Thyroid gland (tissue), 4 donors: Measurements from ENCODE around the gene CAMK2G. TPM values are rescaled to one million over a fixed set of nuclear protein-coding genes. Genes with fewer than 3 reads are reported as not detected.
A peak's percentile ranks its signal among the peaks of the same experiment; 100 is the strongest.

ENCODE experiments used
- DNase-seq, 2 donors: peaks; one replicate each; pipeline ENCODE4 v3.0.0-alpha.2; 2019
- H3K27ac ChIP-seq, 3 donors: fragments of 200-600 bp; sonication (generic); 1 replicate in 2 of 3; 2 replicates in 1 of 3; pipeline ENCODE4 v1.5.1; 2016 to 2019; ENCODE audit warnings: mild to moderate bottlenecking in 1 of 3, moderate library complexity in 1 of 3
- H3K27me3 ChIP-seq: fragments of 200-600 bp; sonication (generic); one replicate; pipeline ENCODE4 v1.5.1; 2019
- H3K36me3 ChIP-seq, 2 donors: fragments of 200-600 bp; sonication (generic); one replicate each; pipeline ENCODE4 v1.5.1; 2016 to 2019
- H3K4me1 ChIP-seq, 2 donors: fragments of 200-600 bp; sonication (generic); one replicate each; pipeline ENCODE4 v1.5.1; 2017 to 2019
- H3K4me3 ChIP-seq, 3 donors: fragments of 200-600 bp; sonication (generic); replicated peaks in 1 of 3; 1 replicate in 2 of 3; 2 replicates in 1 of 3; pipeline ENCODE4 v1.5.1; 2016; ENCODE audit warnings: mild to moderate bottlenecking in 1 of 3
- H3K9me3 ChIP-seq: fragments of 200-600 bp; sonication (generic); one replicate; pipeline ENCODE4 v1.5.1; 2017
- CTCF ChIP-seq, 6 experiments: fragments of 200-600 bp in 3 of 6; fragments of 450-650 bp in 3 of 6; sonication (generic) in 3 of 6; IDR thresholded peaks; one replicate each; pipeline ENCODE4 v1.5.1; 2016 to 2019; ENCODE audit warnings: antibody characterized with exemption in 6 of 6, mild to moderate bottlenecking in 2 of 6, inconsistent platforms in 1 of 6, moderate library complexity in 1 of 6
- POLR2A ChIP-seq, 2 donors: fragments of 450-650 bp; IDR thresholded peaks; one replicate each; pipeline ENCODE4 v1.6.1; 2017; ENCODE audit warnings: antibody characterized with exemption in 2 of 2, mild to moderate bottlenecking in 2 of 2, moderate library complexity in 1 of 2
- WGBS, 2 donors: methylation state at CpG; one replicate each; pipeline ENCODE4 v1.1.5; 2017; 5-methylcytosine and 5-hydroxymethylcytosine counted together
- intact Hi-C: fragments of 100-400 bp; cut with DNase I; formaldehyde crosslinking; loops from one replicate; pipeline ENCODE4 v1.15.1; 2023
- total RNA-seq, 4 donors: library from RNA; depleted of rRNA; stranded (reverse); fragments of >200 nt; gene quantifications; one replicate each; pipeline ENCODE4 v1.2.3, GENCODE V29; 2016

The CAMK2G gene
- total RNA-seq, 4 donors from 2014 or later, result 21.2 to 27.4 (median 22.3) TPM

GRCh38 chr10:73813333-73813732 lies 61.0 kb downstream of the CAMK2G start:
- DNase-seq, result no peak
- H3K27ac ChIP-seq, result no peak overlapping the region
- H3K9me3 ChIP-seq, result no peaks in the 10 kb centered on the region
- peaks cover 18 to 41% of the 10 kb centered on the region in 2 donors for H3K4me1 ChIP-seq
- peaks cover 1 to 5% of the 10 kb centered on the region in 2 donors for H3K36me3 ChIP-seq
- intact Hi-C loops, result loop anchor here (10.0 kb wide), 1 partner anchor 61 kb away; the partner anchor contains the start of gene CAMK2G
- WGBS, 2 donors, result 83 to 86% methylated on average over 7 of the region's 7 CpGs
- no peak overlapping the region for H3K4me3 ChIP-seq
- no peaks in the 10 kb centered on the region for H3K27me3 ChIP-seq
- TF ChIP-seq CTCF (IDR thresholded peaks at IDR 0.05) (no peak), POLR2A (IDR thresholded peaks at IDR 0.05) (no peak)

GRCh38 chr10:73812657-73813056 lies 61.7 kb downstream of the CAMK2G start:
- H3K4me1 ChIP-seq, result peaks cover 16 to 34% of the 10 kb centered on the region in 2 donors
- H3K4me3 ChIP-seq, result no peak overlapping the region
- DNase-seq, result no peak
- peaks cover 8 to 12% of the 10 kb centered on the region in 2 donors for H3K36me3 ChIP-seq
- no peak for TF ChIP-seq POLR2A (IDR thresholded peaks at IDR 0.05)
- TF ChIP-seq CTCF (IDR thresholded peaks at IDR 0.05), result no peak
- 93 to 97% methylated on average over 4 of the region's 4 CpGs for WGBS, 2 donors
- no peaks in the 10 kb centered on the region for H3K9me3 ChIP-seq
- no peaks in the 10 kb centered on the region for H3K27me3 ChIP-seq
- intact Hi-C loops, result loop anchor here (10.0 kb wide), 1 partner anchor 62 kb away; the partner anchor contains the start of gene CAMK2G
- H3K27ac ChIP-seq, result peak overlapping the region in 1 of 3 donors; percentile 72

GRCh38 chr10:73810735-73811465 lies 63.5 kb downstream of the CAMK2G start:
- peak; percentile 24 to 30 for DNase-seq
- intact Hi-C loops, result loop anchor here (10.0 kb wide), 1 partner anchor 64 kb away; the partner anchor contains the start of gene CAMK2G
- TF ChIP-seq CTCF (IDR thresholded peaks at IDR 0.05) (no peak), POLR2A (IDR thresholded peaks at IDR 0.05) (no peak)
- WGBS, 2 donors, result 1 to 2% methylated on average over 39 of the region's 63 CpGs
- Histone ChIP-seq H3K36me3 (peaks cover 25 to 29% of the 10 kb centered on the region in 2 donors), H3K27ac (peak overlapping the region; percentile 63 to 85 (median 78)), H3K4me3 (peak overlapping the region; percentile 71 to 92 (median 88)), H3K4me1 (peaks cover 7 to 20% of the 10 kb centered on the region in 2 donors), H3K9me3 (no peaks in the 10 kb centered on the region), H3K27me3 (no peaks in the 10 kb centered on the region)

- WGBS, 2 donors, result 83 to 92% methylated on average over 7 of the region's 7 CpGs
- Histone ChIP-seq H3K4me1 (peaks cover 7 to 20% of the 10 kb centered on the region in 2 donors), H3K9me3 (no peaks in the 10 kb centered on the region), H3K27me3 (no peaks in the 10 kb centered on the region), H3K36me3 (peaks cover 30 to 34% of the 10 kb centered on the region in 2 donors), H3K4me3 (peak overlapping the region in 2 of 3 donors; percentile 71 to 88), H3K27ac (no peak overlapping the region)
- no peak for DNase-seq
- intact Hi-C loops, result loop anchor here (10.0 kb wide), 1 partner anchor 64 kb away; the partner anchor contains the start of gene CAMK2G
- TF ChIP-seq CTCF (IDR thresholded peaks at IDR 0.05) (no peak), POLR2A (IDR thresholded peaks at IDR 0.05) (no peak)
Observed at GRCh38 chr10:73810358-73810734, 64.0 kb downstream of the CAMK2G start.
